SIG-M5 treated with dmso at 0.1 percent for 504 hours (cell line): ENCODE measurements around the gene VDAC2.
"Not testable (repeated sequence)": the region's sequence is repeated elsewhere in the genome, so short reads cannot be mapped to it uniquely, and the experiment has no call there.

Experiments used
- DNase-seq: peaks from one replicate; lab custom pipeline; 2025; ENCODE audit not compliant: unreplicated experiment; lab: John Stamatoyannopoulos, UW

The VDAC2 gene

GRCh38 chr10:75199949-75200348, 10.6 kb upstream of the VDAC2 start:
- not testable (repeated sequence) for DNase-seq

GRCh38 chr10:75201793-75202307, 8.7 kb upstream of the VDAC2 start:
- no peak for DNase-seq

GRCh38 chr10:75202321-75203045, 8.1 kb upstream of the VDAC2 start:
- DNase-seq: no peak

- not testable (repeated sequence) for DNase-seq
These were observed 7.5 kb upstream of the VDAC2 start for GRCh38 chr10:75203046-75203620.

- no peak for DNase-seq
These were observed 6.9 kb upstream of the VDAC2 start for GRCh38 chr10:75203724-75204123.

- DNase-seq: no peak
These were observed 4.7 kb upstream of the VDAC2 start for GRCh38 chr10:75205908-75206307.

GRCh38 chr10:75206638-75207037, 4.0 kb upstream of the VDAC2 start:
- DNase-seq: not testable (repeated sequence)

- DNase-seq: no peak
These were observed 3.3 kb upstream of the VDAC2 start for GRCh38 chr10:75207079-75207856.

- no peak for DNase-seq
These were observed 2.8 kb upstream of the VDAC2 start for GRCh38 chr10:75207857-75208144.

GRCh38 chr10:75208181-75208580, 2.4 kb upstream of the VDAC2 start:
- no peak for DNase-seq

GRCh38 chr10:75209086-75209920, 1.3 kb upstream of the VDAC2 start:
- peak; percentile 40 for DNase-seq

GRCh38 chr10:75209921-75210281, 695 bp upstream of the VDAC2 start:
- peak; percentile 78 for DNase-seq

GRCh38 chr10:75211007-75211691, 553 bp downstream of the VDAC2 start:
- peak; percentile 26 for DNase-seq

GRCh38 chr10:75212343-75212742, 1.7 kb downstream of the VDAC2 start:
- DNase-seq: no peak

GRCh38 chr10:75220274-75220673, 9.7 kb downstream of the VDAC2 start:
- DNase-seq: no peak

- DNase-seq: not testable (repeated sequence)
These were observed 10.9 kb downstream of the VDAC2 start for GRCh38 chr10:75221492-75221891.

GRCh38 chr10:75223507-75223906, 12.9 kb downstream of the VDAC2 start:
- no peak for DNase-seq

- no peak for DNase-seq
These were observed 15.5 kb downstream of the VDAC2 start for GRCh38 chr10:75226095-75226494.

GRCh38 chr10:75226656-75227055, 16.1 kb downstream of the VDAC2 start:
- DNase-seq: no peak

GRCh38 chr10:75228278-75228677, 17.7 kb downstream of the VDAC2 start:
- no peak for DNase-seq

GRCh38 chr10:75228834-75229233, 18.2 kb downstream of the VDAC2 start:
- DNase-seq: no peak
